ENCODE measurements around the gene RICTOR. TPM values are rescaled to one million over a fixed set of nuclear protein-coding genes. Genes with fewer than 3 reads are reported as not detected.
A peak's percentile ranks its signal among the peaks of the same experiment; 100 is the strongest.

The RICTOR gene
- total RNA-seq, 1 donor from 2014 or later, result 42.2 TPM

- Mint-ChIP-seq H3K27ac (no peak overlapping the region), H3K27me3 (no peaks in the 10 kb centered on the region)
- no peak for DNase-seq (ENCODE audit: low spot score, unreplicated experiment)
Measured at GRCh38 chr5:39057734-39058133, 16.5 kb downstream of the RICTOR start.

GRCh38 chr5:39055768-39056398 lies 18.3 kb downstream of the RICTOR start:
- no peak for DNase-seq (ENCODE audit: low spot score, unreplicated experiment)
- Mint-ChIP-seq H3K4me3 (ENCODE audit: low read depth) (no peak overlapping the region), H3K27ac (peak overlapping the region; percentile 1), H3K36me3 (ENCODE audit: insufficient read depth) (no peaks in the 10 kb centered on the region), H3K4me1 (ENCODE audit: low read depth) (peaks cover 15% of the 10 kb centered on the region), H3K27me3 (no peaks in the 10 kb centered on the region), H3K9me3 (ENCODE audit: low read depth) (no peaks in the 10 kb centered on the region)
- no peak for TF ChIP-seq CTCF (IDR thresholded peaks at IDR 0.05; ENCODE audit: unreplicated experiment)

More at GRCh38 chr5:39057734-39058133, 16.5 kb downstream of the RICTOR start:
- H3K36me3 Mint-ChIP-seq (ENCODE audit: insufficient read depth), result no peaks in the 10 kb centered on the region
- peaks cover 19% of the 10 kb centered on the region for H3K4me1 Mint-ChIP-seq (ENCODE audit: low read depth)
- TF ChIP-seq CTCF (IDR thresholded peaks at IDR 0.05; ENCODE audit: unreplicated experiment), result no peak
- H3K4me3 Mint-ChIP-seq (ENCODE audit: low read depth), result no peak overlapping the region
- no peaks in the 10 kb centered on the region for H3K9me3 Mint-ChIP-seq (ENCODE audit: low read depth)

- no peaks in the 10 kb centered on the region for H3K36me3 Mint-ChIP-seq (ENCODE audit: insufficient read depth)
Measured at GRCh38 chr5:39055027-39055767, 19.0 kb downstream of the RICTOR start.

GRCh38 chr5:39053189-39053588 lies 21.0 kb downstream of the RICTOR start:
- Mint-ChIP-seq H3K9me3 (ENCODE audit: low read depth) (no peaks in the 10 kb centered on the region), H3K27ac (no peak overlapping the region), H3K27me3 (no peaks in the 10 kb centered on the region), H3K4me3 (ENCODE audit: low read depth) (no peak overlapping the region), H3K36me3 (ENCODE audit: insufficient read depth) (peaks cover 5% of the 10 kb centered on the region), H3K4me1 (ENCODE audit: low read depth) (peaks cover 20% of the 10 kb centered on the region)
- DNase-seq (ENCODE audit: low spot score, unreplicated experiment), result no peak
- no peak for TF ChIP-seq CTCF (IDR thresholded peaks at IDR 0.05; ENCODE audit: unreplicated experiment)

More at GRCh38 chr5:39055027-39055767, 19.0 kb downstream of the RICTOR start:
- Mint-ChIP-seq H3K27me3 (no peaks in the 10 kb centered on the region), H3K4me1 (ENCODE audit: low read depth) (peaks cover 12% of the 10 kb centered on the region), H3K27ac (peak overlapping the region; percentile 1), H3K9me3 (ENCODE audit: low read depth) (no peaks in the 10 kb centered on the region), H3K4me3 (ENCODE audit: low read depth) (no peak overlapping the region)
- no peak for TF ChIP-seq CTCF (IDR thresholded peaks at IDR 0.05; ENCODE audit: unreplicated experiment)
- no peak for DNase-seq (ENCODE audit: low spot score, unreplicated experiment)

GRCh38 chr5:39052141-39052540 lies 22.1 kb downstream of the RICTOR start:
- Mint-ChIP-seq H3K4me1 (ENCODE audit: low read depth) (peaks cover 20% of the 10 kb centered on the region), H3K27ac (no peak overlapping the region), H3K36me3 (ENCODE audit: insufficient read depth) (peaks cover 7% of the 10 kb centered on the region), H3K4me3 (ENCODE audit: low read depth) (no peak overlapping the region), H3K9me3 (ENCODE audit: low read depth) (no peaks in the 10 kb centered on the region), H3K27me3 (no peaks in the 10 kb centered on the region)
- DNase-seq (ENCODE audit: low spot score, unreplicated experiment), result no peak
- TF ChIP-seq CTCF (IDR thresholded peaks at IDR 0.05; ENCODE audit: unreplicated experiment), result no peak

All from progenitor cell of endocrine pancreas (in vitro differentiated cells).